H9 (cell line): ENCODE results near the gene MYCBP2. TPM values are rescaled to one million over a fixed set of nuclear protein-coding genes. Genes with fewer than 3 reads are reported as not detected.

Experiments used
- DNase-seq: peaks from one replicate; pipeline ENCODE4 v3.0.0-alpha.2; 2017
- H2AFZ ChIP-seq: one replicate; pipeline ENCODE4 v1.6.1; 2013; ENCODE audit warnings: mild to moderate bottlenecking, low read length, control low read depth, moderate library complexity
- H2AK5ac ChIP-seq: 2 replicates; pipeline ENCODE4 v1.6.1; 2013; ENCODE audit warnings: low read length, control low read depth, mixed read lengths; ENCODE audit not compliant: insufficient read length
- H2BK120ac ChIP-seq: one replicate; pipeline ENCODE4 v1.6.1; 2013; ENCODE audit warnings: low read depth, mild to moderate bottlenecking, low read length, control low read depth, inconsistent platforms; ENCODE audit not compliant: poor library complexity, severe bottlenecking
- H2BK12ac ChIP-seq: 2 replicates; pipeline ENCODE4 v1.6.1; 2013; ENCODE audit warnings: low read length, control low read depth, mixed read lengths, low read depth; ENCODE audit not compliant: insufficient read length
- H2BK15ac ChIP-seq: 2 replicates; pipeline ENCODE4 v1.6.1; 2013; ENCODE audit warnings: low read depth, low read length, control low read depth
- H2BK20ac ChIP-seq: one replicate; pipeline ENCODE4 v1.6.1; 2013; ENCODE audit warnings: low read depth, mild to moderate bottlenecking, low read length, control low read depth, inconsistent platforms; ENCODE audit not compliant: poor library complexity, severe bottlenecking
- H2BK5ac ChIP-seq: 2 replicates; pipeline ENCODE4 v1.6.1; 2013; ENCODE audit warnings: low read length, control low read depth, mixed read lengths; ENCODE audit not compliant: insufficient read length
- H3K14ac ChIP-seq: 2 replicates; pipeline ENCODE4 v1.6.1; 2013; ENCODE audit warnings: low read length, control low read depth; ENCODE audit not compliant: insufficient read depth
- H3K18ac ChIP-seq: 2 replicates; pipeline ENCODE4 v1.6.1; 2013; ENCODE audit warnings: low read depth, mild to moderate bottlenecking, mixed read lengths, low read length, control low read depth; ENCODE audit not compliant: insufficient read length
- H3K23ac ChIP-seq: 2 replicates; pipeline ENCODE4 v1.6.1; 2013; ENCODE audit warnings: low read length, control low read depth, mixed read lengths, low read depth; ENCODE audit not compliant: insufficient read length
- H3K23me2 ChIP-seq: 2 replicates; pipeline ENCODE4 v1.6.1; 2013; ENCODE audit warnings: low read depth, mild to moderate bottlenecking, mixed read lengths, low read length, control low read depth; ENCODE audit not compliant: insufficient read length, poor library complexity, severe bottlenecking
- H3K27ac ChIP-seq: 2 replicates; pipeline ENCODE4 v1.5.1; 2013; ENCODE audit warnings: low read length, control low read depth, mixed read lengths, low read depth; ENCODE audit not compliant: insufficient read length
- H3K27me3 ChIP-seq: 2 replicates; pipeline ENCODE4 v1.6.1; 2013; ENCODE audit warnings: low read length, control low read depth, inconsistent platforms; ENCODE audit not compliant: insufficient read depth
- H3K4ac ChIP-seq: 2 replicates; pipeline ENCODE4 v1.6.1; 2013; ENCODE audit warnings: low read depth, mild to moderate bottlenecking, control low read depth, inconsistent platforms, low read length, moderate library complexity
- H3K4me1 ChIP-seq: 2 replicates; pipeline ENCODE4 v1.6.1; 2013; ENCODE audit warnings: low read length, control low read depth, inconsistent platforms; ENCODE audit not compliant: insufficient read depth
- H3K4me2 ChIP-seq: 2 replicates; pipeline ENCODE4 v1.6.1; 2013; ENCODE audit warnings: low read length, control low read depth, mixed read lengths; ENCODE audit not compliant: insufficient read length, insufficient read depth
- H3K56ac ChIP-seq: 2 replicates; pipeline ENCODE4 v1.6.1; 2013; ENCODE audit warnings: low read depth, mild to moderate bottlenecking, mixed read lengths, low read length, control low read depth; ENCODE audit not compliant: insufficient read length
- H3K79me1 ChIP-seq: 2 replicates; pipeline ENCODE4 v1.6.1; 2013; ENCODE audit warnings: low read depth, mild to moderate bottlenecking, moderate library complexity, low read length, control low read depth, inconsistent platforms; ENCODE audit not compliant: insufficient read depth, poor library complexity, severe bottlenecking
- H3K79me2 ChIP-seq: 2 replicates; pipeline ENCODE4 v1.6.1; 2013; ENCODE audit warnings: low read length, control low read depth, inconsistent platforms; ENCODE audit not compliant: insufficient read depth
- H3K9ac ChIP-seq: 2 replicates; pipeline ENCODE4 v1.6.1; 2013; ENCODE audit warnings: low read length, control low read depth, mixed read lengths; ENCODE audit not compliant: insufficient read length; ENCODE audit errors: extremely low read depth
- H3K9me3 ChIP-seq: one replicate; pipeline ENCODE4 v1.6.1; 2013; ENCODE audit warnings: low read depth, low read length, inconsistent platforms; ENCODE audit not compliant: control insufficient read depth
- H3T11ph ChIP-seq: one replicate; pipeline ENCODE4 v1.6.1; 2013; ENCODE audit warnings: mild to moderate bottlenecking, low read length, control low read depth, inconsistent platforms
- H4K20me1 ChIP-seq: one replicate; pipeline ENCODE4 v1.6.1; 2013; ENCODE audit not compliant: control insufficient read depth, insufficient read length, insufficient read depth
- H4K5ac ChIP-seq: 2 replicates; pipeline ENCODE4 v1.6.1; 2013; ENCODE audit warnings: low read depth, mild to moderate bottlenecking, mixed read lengths, low read length, control low read depth; ENCODE audit not compliant: insufficient read length
- H4K8ac ChIP-seq: replicated peaks from 2 replicates; pipeline ENCODE4 v1.6.1; 2013; ENCODE audit warnings: low read length, control low read depth, mixed read lengths, low read depth; ENCODE audit not compliant: insufficient read length
- H4K91ac ChIP-seq: 2 replicates; pipeline ENCODE4 v1.6.1; 2013; ENCODE audit warnings: low read depth, mild to moderate bottlenecking, moderate library complexity, mixed read lengths, low read length, control low read depth; ENCODE audit not compliant: insufficient read length
- H3K27ac Mint-ChIP-seq, 3 experiments: 2 replicates in 2 of 3; 3 replicates in 1 of 3; pipeline ENCODE4 v1.8.0; 2020 to 2021; ENCODE audit warnings: mixed read lengths in 3 of 3, mild to moderate bottlenecking in 1 of 3, moderate library complexity in 1 of 3
- H3K27me3 Mint-ChIP-seq: 2 replicates; pipeline ENCODE4 v1.8.0; 2021; ENCODE audit warnings: low read depth, mild to moderate bottlenecking, moderate library complexity, mixed read lengths
- H3K36me3 Mint-ChIP-seq, 3 experiments: 2 replicates in 2 of 3; 3 replicates in 1 of 3; pipeline ENCODE4 v1.8.0; 2020 to 2021; ENCODE audit warnings: low read depth in 3 of 3, mixed read lengths in 3 of 3; ENCODE audit not compliant: insufficient read depth in 1 of 3
- H3K4me1 Mint-ChIP-seq, 2 experiments: 2 replicates each; pipeline ENCODE4 v1.8.0; 2020; ENCODE audit warnings: mixed read lengths in 2 of 2
- H3K4me3 Mint-ChIP-seq, 2 experiments: 2 replicates in 1 of 2; 3 replicates in 1 of 2; pipeline ENCODE4 v1.8.0; 2020 to 2021; ENCODE audit warnings: mild to moderate bottlenecking in 2 of 2, mixed read lengths in 2 of 2, moderate library complexity in 1 of 2
- H3K9me3 Mint-ChIP-seq, 2 experiments: 2 replicates in 1 of 2; 3 replicates in 1 of 2; pipeline ENCODE4 v1.8.0; 2020; ENCODE audit warnings: mild to moderate bottlenecking in 2 of 2, mixed read lengths in 2 of 2, moderate library complexity in 1 of 2
- CTCF ChIP-seq: fragments of 200-600 bp; sonication (generic); conservative IDR thresholded peaks from 3 replicates; pipeline ENCODE4 v1.8.0; 2021; ENCODE audit warnings: antibody characterized with exemption, mild to moderate bottlenecking
- WGBS: extraction: QIAGEN DNeasy Blood & Tissue Kit; methylation state at CpG from one replicate; pipeline ENCODE4 v1.1.7; 2013; ENCODE audit warnings: missing lambda C conversion rate, low lambda C conversion rate, mixed read lengths; ENCODE audit not compliant: insufficient read length; ENCODE audit errors: extremely low coverage; 5-methylcytosine and 5-hydroxymethylcytosine counted together
- total RNA-seq: library from RNA; stranded (reverse); gene quantifications from 2 replicates; pipeline ENCODE4 v1.2.1, GENCODE V29; 2021

The MYCBP2 gene
- total RNA-seq, 1 experiment from 2014 or later, result 32.0 TPM

- no peak overlapping the region for H3K4ac ChIP-seq
- H3K27ac Mint-ChIP-seq, result no peak overlapping the region
- no peak overlapping the region for H3K14ac ChIP-seq
- no peaks in the 10 kb centered on the region for H3K79me1 ChIP-seq
- no peak overlapping the region for H2BK5ac ChIP-seq
- no peak overlapping the region for H4K8ac ChIP-seq
- H3K27me3 Mint-ChIP-seq, result peaks cover 2% of the 10 kb centered on the region
- H2BK120ac ChIP-seq, result no peak overlapping the region
- H3K36me3 Mint-ChIP-seq, result no peaks in the 10 kb centered on the region; a peak in 1 of 7 replicates
- no peak overlapping the region for H3K4me2 ChIP-seq
- H3K23ac ChIP-seq, result no peak overlapping the region
- no peaks in the 10 kb centered on the region for H3K9me3 ChIP-seq
- DNase-seq, result no peak
- no peak overlapping the region for H2AK5ac ChIP-seq
- H4K91ac ChIP-seq, result no peak overlapping the region
- H3K4me1 Mint-ChIP-seq, result no peaks in the 10 kb centered on the region
- no peaks in the 10 kb centered on the region for H4K20me1 ChIP-seq
- no peak overlapping the region for H3T11ph ChIP-seq
- no peak overlapping the region for H4K5ac ChIP-seq
- WGBS, result no CpG with 5 or more reads among the region's 2 CpGs
- no peaks in the 10 kb centered on the region for H3K4me1 ChIP-seq
- no peak overlapping the region for H3K4me3 Mint-ChIP-seq
- H3K79me2 ChIP-seq, result no peaks in the 10 kb centered on the region
- H3K9ac ChIP-seq, result no peak overlapping the region
- no peak overlapping the region for H3K27ac ChIP-seq
- no peak overlapping the region for H2BK15ac ChIP-seq
- no peak overlapping the region for H2AFZ ChIP-seq
- no peaks in the 10 kb centered on the region for H3K27me3 ChIP-seq
- H2BK20ac ChIP-seq, result no peak overlapping the region
- H3K18ac ChIP-seq, result no peak overlapping the region
- H3K9me3 Mint-ChIP-seq, result no peaks in the 10 kb centered on the region; a peak in 1 of 5 replicates
- TF ChIP-seq CTCF, result no peak
- no peaks in the 10 kb centered on the region for H3K23me2 ChIP-seq
- H3K56ac ChIP-seq, result no peak overlapping the region
- H2BK12ac ChIP-seq, result no peak overlapping the region
Measured at GRCh38 chr13:77339408-77339807, 12.5 kb upstream of the MYCBP2 start.
